HEK293 (cell line): ENCODE results near the gene CANX.

Experiments used
- KLF9 ChIP-seq: fragments of 450-650 bp; formaldehyde crosslinking; IDR thresholded peaks from 2 replicates; pipeline ENCODE4 v1.5.1; 2016; ENCODE audit warnings: missing biosample characterization, missing genetic modification characterization, low read depth
- OVOL3 ChIP-seq: fragments of 450-650 bp; formaldehyde crosslinking; IDR thresholded peaks from 2 replicates; pipeline ENCODE4 v1.5.1; 2016; ENCODE audit warnings: missing biosample characterization, missing genetic modification characterization
- ZBTB7A ChIP-seq: fragments of 450-650 bp; formaldehyde crosslinking; IDR thresholded peaks from 2 replicates; pipeline ENCODE4 v1.5.1; 2016; ENCODE audit warnings: low read depth, missing biosample characterization, missing genetic modification characterization
- ZNF391 ChIP-seq: fragments of 450-650 bp; formaldehyde crosslinking; IDR thresholded peaks from 2 replicates; pipeline ENCODE4 v1.5.1; 2016; ENCODE audit warnings: low read depth, missing biosample characterization, missing genetic modification characterization, borderline replicate concordance
- ZNF776 ChIP-seq: fragments of 450-650 bp; formaldehyde crosslinking; IDR thresholded peaks from 2 replicates; pipeline ENCODE4 v1.5.0; 2017; ENCODE audit warnings: missing biosample characterization, missing genetic modification characterization, borderline replicate concordance
- TF ChIP-seq, protein P1 (sequence below): fragments of 450-650 bp; formaldehyde crosslinking; IDR thresholded peaks from 2 replicates; pipeline ENCODE4 v1.5.1; 2016; ENCODE audit warnings: missing biosample characterization, missing genetic modification characterization, borderline replicate concordance
- TF ChIP-seq, protein P2 (sequence below): fragments of 450-650 bp; formaldehyde crosslinking; IDR thresholded peaks from 2 replicates; pipeline ENCODE4 v1.5.1; 2016; ENCODE audit warnings: missing biosample characterization, missing genetic modification characterization
- TF ChIP-seq, protein P3 (sequence below): fragments of 450-650 bp; formaldehyde crosslinking; IDR thresholded peaks from 2 replicates; pipeline ENCODE4 v1.5.1; 2016; ENCODE audit warnings: missing biosample characterization, missing genetic modification characterization, low read depth
- TF ChIP-seq, protein P4 (sequence below): fragments of 450-650 bp; formaldehyde crosslinking; IDR thresholded peaks from 2 replicates; pipeline ENCODE4 v1.5.1; 2017; ENCODE audit warnings: missing biosample characterization, mild to moderate bottlenecking, missing genetic modification characterization, moderate library complexity
- TF ChIP-seq, protein P5 (sequence below): fragments of 450-650 bp; formaldehyde crosslinking; IDR thresholded peaks from 2 replicates; pipeline ENCODE4 v1.5.1; 2016; ENCODE audit warnings: missing biosample characterization, missing genetic modification characterization

DNA sequence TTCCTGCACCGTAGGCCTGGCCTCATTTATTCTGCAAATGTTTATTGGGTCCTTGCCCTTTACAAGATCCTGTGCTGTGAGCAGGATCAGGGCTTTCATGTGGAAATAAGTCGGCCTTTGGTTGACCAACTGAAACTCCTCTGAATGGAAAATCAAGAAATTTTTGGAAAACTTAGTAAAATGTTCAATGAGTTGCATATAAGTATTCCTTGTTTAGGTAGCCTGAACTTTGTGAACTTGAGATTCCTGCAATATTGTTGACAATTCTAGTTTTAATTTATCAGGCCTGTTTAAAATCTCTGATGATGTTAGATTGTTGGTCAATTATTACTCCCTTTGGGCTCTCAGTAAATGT lies 35.0 kb downstream of the CANX start:
- TF ChIP-seq, protein P1, sequence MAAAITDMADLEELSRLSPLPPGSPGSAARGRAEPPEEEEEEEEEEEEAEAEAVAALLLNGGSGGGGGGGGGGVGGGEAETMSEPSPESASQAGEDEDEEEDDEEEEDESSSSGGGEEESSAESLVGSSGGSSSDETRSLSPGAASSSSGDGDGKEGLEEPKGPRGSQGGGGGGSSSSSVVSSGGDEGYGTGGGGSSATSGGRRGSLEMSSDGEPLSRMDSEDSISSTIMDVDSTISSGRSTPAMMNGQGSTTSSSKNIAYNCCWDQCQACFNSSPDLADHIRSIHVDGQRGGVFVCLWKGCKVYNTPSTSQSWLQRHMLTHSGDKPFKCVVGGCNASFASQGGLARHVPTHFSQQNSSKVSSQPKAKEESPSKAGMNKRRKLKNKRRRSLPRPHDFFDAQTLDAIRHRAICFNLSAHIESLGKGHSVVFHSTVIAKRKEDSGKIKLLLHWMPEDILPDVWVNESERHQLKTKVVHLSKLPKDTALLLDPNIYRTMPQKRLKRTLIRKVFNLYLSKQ, result no peak
- no peak for TF ChIP-seq OVOL3
- TF ChIP-seq, protein P2, sequence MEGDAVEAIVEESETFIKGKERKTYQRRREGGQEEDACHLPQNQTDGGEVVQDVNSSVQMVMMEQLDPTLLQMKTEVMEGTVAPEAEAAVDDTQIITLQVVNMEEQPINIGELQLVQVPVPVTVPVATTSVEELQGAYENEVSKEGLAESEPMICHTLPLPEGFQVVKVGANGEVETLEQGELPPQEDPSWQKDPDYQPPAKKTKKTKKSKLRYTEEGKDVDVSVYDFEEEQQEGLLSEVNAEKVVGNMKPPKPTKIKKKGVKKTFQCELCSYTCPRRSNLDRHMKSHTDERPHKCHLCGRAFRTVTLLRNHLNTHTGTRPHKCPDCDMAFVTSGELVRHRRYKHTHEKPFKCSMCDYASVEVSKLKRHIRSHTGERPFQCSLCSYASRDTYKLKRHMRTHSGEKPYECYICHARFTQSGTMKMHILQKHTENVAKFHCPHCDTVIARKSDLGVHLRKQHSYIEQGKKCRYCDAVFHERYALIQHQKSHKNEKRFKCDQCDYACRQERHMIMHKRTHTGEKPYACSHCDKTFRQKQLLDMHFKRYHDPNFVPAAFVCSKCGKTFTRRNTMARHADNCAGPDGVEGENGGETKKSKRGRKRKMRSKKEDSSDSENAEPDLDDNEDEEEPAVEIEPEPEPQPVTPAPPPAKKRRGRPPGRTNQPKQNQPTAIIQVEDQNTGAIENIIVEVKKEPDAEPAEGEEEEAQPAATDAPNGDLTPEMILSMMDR (tag by site-specific recombination), result no peak
- TF ChIP-seq, protein P3, sequence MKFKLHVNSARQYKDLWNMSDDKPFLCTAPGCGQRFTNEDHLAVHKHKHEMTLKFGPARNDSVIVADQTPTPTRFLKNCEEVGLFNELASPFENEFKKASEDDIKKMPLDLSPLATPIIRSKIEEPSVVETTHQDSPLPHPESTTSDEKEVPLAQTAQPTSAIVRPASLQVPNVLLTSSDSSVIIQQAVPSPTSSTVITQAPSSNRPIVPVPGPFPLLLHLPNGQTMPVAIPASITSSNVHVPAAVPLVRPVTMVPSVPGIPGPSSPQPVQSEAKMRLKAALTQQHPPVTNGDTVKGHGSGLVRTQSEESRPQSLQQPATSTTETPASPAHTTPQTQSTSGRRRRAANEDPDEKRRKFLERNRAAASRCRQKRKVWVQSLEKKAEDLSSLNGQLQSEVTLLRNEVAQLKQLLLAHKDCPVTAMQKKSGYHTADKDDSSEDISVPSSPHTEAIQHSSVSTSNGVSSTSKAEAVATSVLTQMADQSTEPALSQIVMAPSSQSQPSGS (tag by site-specific recombination), result no peak
- no peak for TF ChIP-seq ZBTB7A
- TF ChIP-seq ZNF391 (tag by site-specific recombination), result no peak
- TF ChIP-seq KLF9 (tag by site-specific recombination), result no peak
- no peak for TF ChIP-seq ZNF776 (tag by site-specific recombination)
- TF ChIP-seq, protein P4, sequence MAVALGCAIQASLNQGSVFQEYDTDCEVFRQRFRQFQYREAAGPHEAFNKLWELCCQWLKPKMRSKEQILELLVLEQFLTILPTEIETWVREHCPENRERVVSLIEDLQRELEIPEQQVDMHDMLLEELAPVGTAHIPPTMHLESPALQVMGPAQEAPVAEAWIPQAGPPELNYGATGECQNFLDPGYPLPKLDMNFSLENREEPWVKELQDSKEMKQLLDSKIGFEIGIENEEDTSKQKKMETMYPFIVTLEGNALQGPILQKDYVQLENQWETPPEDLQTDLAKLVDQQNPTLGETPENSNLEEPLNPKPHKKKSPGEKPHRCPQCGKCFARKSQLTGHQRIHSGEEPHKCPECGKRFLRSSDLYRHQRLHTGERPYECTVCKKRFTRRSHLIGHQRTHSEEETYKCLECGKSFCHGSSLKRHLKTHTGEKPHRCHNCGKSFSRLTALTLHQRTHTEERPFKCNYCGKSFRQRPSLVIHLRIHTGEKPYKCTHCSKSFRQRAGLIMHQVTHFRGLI (tag by site-specific recombination), result no peak
- TF ChIP-seq, protein P5, sequence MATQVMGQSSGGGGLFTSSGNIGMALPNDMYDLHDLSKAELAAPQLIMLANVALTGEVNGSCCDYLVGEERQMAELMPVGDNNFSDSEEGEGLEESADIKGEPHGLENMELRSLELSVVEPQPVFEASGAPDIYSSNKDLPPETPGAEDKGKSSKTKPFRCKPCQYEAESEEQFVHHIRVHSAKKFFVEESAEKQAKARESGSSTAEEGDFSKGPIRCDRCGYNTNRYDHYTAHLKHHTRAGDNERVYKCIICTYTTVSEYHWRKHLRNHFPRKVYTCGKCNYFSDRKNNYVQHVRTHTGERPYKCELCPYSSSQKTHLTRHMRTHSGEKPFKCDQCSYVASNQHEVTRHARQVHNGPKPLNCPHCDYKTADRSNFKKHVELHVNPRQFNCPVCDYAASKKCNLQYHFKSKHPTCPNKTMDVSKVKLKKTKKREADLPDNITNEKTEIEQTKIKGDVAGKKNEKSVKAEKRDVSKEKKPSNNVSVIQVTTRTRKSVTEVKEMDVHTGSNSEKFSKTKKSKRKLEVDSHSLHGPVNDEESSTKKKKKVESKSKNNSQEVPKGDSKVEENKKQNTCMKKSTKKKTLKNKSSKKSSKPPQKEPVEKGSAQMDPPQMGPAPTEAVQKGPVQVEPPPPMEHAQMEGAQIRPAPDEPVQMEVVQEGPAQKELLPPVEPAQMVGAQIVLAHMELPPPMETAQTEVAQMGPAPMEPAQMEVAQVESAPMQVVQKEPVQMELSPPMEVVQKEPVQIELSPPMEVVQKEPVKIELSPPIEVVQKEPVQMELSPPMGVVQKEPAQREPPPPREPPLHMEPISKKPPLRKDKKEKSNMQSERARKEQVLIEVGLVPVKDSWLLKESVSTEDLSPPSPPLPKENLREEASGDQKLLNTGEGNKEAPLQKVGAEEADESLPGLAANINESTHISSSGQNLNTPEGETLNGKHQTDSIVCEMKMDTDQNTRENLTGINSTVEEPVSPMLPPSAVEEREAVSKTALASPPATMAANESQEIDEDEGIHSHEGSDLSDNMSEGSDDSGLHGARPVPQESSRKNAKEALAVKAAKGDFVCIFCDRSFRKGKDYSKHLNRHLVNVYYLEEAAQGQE (tag by site-specific recombination), result no peak
